ENCODE data around the gene SLC6A17. TPM values are rescaled to one million over a fixed set of nuclear protein-coding genes. Genes with fewer than 3 reads are reported as not detected.
A peak's percentile ranks its signal among the peaks of the same experiment; 100 is the strongest.

The SLC6A17 gene
- total and polyA plus RNA-seq, 10 donors: under 0.01 to 0.02 TPM; not detected in 8

GRCh38 chr1:110184446-110184845 lies 34.2 kb downstream of the SLC6A17 start:
- peaks cover 0 to 12% (median 5%) of the 10 kb centered on the region in 6 donors for H3K4me1 ChIP-seq
- DNase-seq: no peak
- H3K4me3 ChIP-seq: no peak overlapping the region
- intact Hi-C loops (cut with DNase I; ENCODE audit: low total_unique reads): no loop called here
- peaks cover 0 to 17% (median 0%) of the 10 kb centered on the region in 7 donors for H3K27me3 ChIP-seq (replicated peaks in 1 of 7)
- TF ChIP-seq CTCF (IDR thresholded peaks at IDR 0.05 in 8 of 11, conservative IDR thresholded peaks at IDR 0.05 in 3 of 11): no peak
- TF ChIP-seq POLR2AphosphoS5 (IDR thresholded peaks at IDR 0.05): no peak
- no peak for TF ChIP-seq POLR2A (IDR thresholded peaks at IDR 0.05)
- 49 to 67% (median 57%) methylated on average over 5 of the region's 5 CpGs for WGBS, 5 donors
- no peaks in the 10 kb centered on the region for H3K9me3 ChIP-seq
- no peaks in the 10 kb centered on the region for H3K36me3 ChIP-seq
- no peak overlapping the region for H3K27ac ChIP-seq

GRCh38 chr1:110185181-110185580 lies 34.9 kb downstream of the SLC6A17 start:
- H3K27ac ChIP-seq: no peak overlapping the region
- TF ChIP-seq POLR2A (IDR thresholded peaks at IDR 0.05) (no peak), CTCF (IDR thresholded peaks at IDR 0.05 in 8 of 11, conservative IDR thresholded peaks at IDR 0.05 in 3 of 11) (no peak), POLR2AphosphoS5 (IDR thresholded peaks at IDR 0.05) (no peak)
- no peaks in the 10 kb centered on the region for H3K9me3 ChIP-seq
- peaks cover 0 to 12% (median 5%) of the 10 kb centered on the region in 6 donors for H3K4me1 ChIP-seq
- no peak overlapping the region for H3K4me3 ChIP-seq
- 66 to 72% (median 68%) methylated on average over 9 to 10 of the region's 10 CpGs for WGBS, 5 donors
- no peak for DNase-seq
- H3K36me3 ChIP-seq: no peaks in the 10 kb centered on the region
- H3K27me3 ChIP-seq (replicated peaks in 1 of 7): peaks cover 0 to 17% (median 0%) of the 10 kb centered on the region in 7 donors
- intact Hi-C loops (cut with DNase I; ENCODE audit: low total_unique reads): no loop called here

- TF ChIP-seq POLR2AphosphoS5 (IDR thresholded peaks at IDR 0.05) (no peak), POLR2A (IDR thresholded peaks at IDR 0.05) (no peak), CTCF (IDR thresholded peaks at IDR 0.05 in 8 of 11, conservative IDR thresholded peaks at IDR 0.05 in 3 of 11) (no peak)
- DNase-seq: no peak
- WGBS, 5 donors: 40 to 74% (median 62%) methylated on average over 5 of the region's 5 CpGs
- peaks cover 0 to 12% (median 5%) of the 10 kb centered on the region in 6 donors for H3K4me1 ChIP-seq
- H3K27ac ChIP-seq: peak overlapping the region in 1 of 8 donors; percentile 19
- intact Hi-C loops (cut with DNase I; ENCODE audit: low total_unique reads): no loop called here
- H3K36me3 ChIP-seq: no peaks in the 10 kb centered on the region
- no peak overlapping the region for H3K4me3 ChIP-seq
- peaks cover 0 to 17% (median 0%) of the 10 kb centered on the region in 7 donors for H3K27me3 ChIP-seq (replicated peaks in 1 of 7)
- no peaks in the 10 kb centered on the region for H3K9me3 ChIP-seq
Measured at GRCh38 chr1:110186558-110186957, 36.3 kb downstream of the SLC6A17 start.

GRCh38 chr1:110187139-110187890 lies 37.0 kb downstream of the SLC6A17 start:
- Histone ChIP-seq H3K27ac (peak overlapping the region in 5 of 8 donors; percentile 8 to 51 (median 23)), H3K36me3 (no peaks in the 10 kb centered on the region), H3K4me3 (no peak overlapping the region), H3K27me3 (replicated peaks in 1 of 7) (peaks cover 0 to 13% (median 0%) of the 10 kb centered on the region in 7 donors), H3K4me1 (peaks cover 0 to 12% (median 5%) of the 10 kb centered on the region in 6 donors), H3K9me3 (no peaks in the 10 kb centered on the region)
- TF ChIP-seq POLR2AphosphoS5 (IDR thresholded peaks at IDR 0.05): no peak
- no peak for TF ChIP-seq POLR2A (IDR thresholded peaks at IDR 0.05)
- no peak for TF ChIP-seq CTCF (IDR thresholded peaks at IDR 0.05 in 8 of 11, conservative IDR thresholded peaks at IDR 0.05 in 3 of 11)
- intact Hi-C loops (cut with DNase I; ENCODE audit: low total_unique reads): no loop called here
- no peak for DNase-seq
- WGBS, 5 donors: 77 to 85% (median 81%) methylated on average over 10 of the region's 10 CpGs
